ENCODE results near the gene VPS54. TPM values are rescaled to one million over a fixed set of nuclear protein-coding genes. Genes with fewer than 3 reads are reported as not detected.

VPS54 gene
- polyA plus RNA-seq, 1 of the 3 experiments (the other 2 are of a cell fraction): 5.3 TPM

DNA sequence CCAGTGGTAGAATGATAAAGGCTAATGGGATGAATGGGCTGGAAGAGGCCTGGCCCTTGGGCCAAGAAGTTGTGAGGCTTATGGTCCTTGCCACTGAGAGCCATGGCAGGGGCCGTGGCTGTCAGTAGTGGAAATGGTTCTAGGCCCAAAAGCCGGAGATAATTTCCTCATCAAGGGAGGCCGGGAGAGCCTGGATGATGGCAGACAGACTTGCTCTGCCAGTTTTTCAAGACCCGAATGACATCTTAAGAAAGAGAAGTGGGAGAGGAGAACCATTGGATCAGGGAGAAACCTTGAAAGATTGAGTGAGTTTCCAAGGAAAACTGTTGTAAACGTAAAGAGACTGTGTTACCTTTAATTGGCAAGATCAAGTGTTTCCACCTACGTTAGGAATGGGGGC lies 46.3 kb upstream of the VPS54 start:
- no peaks in the 10 kb centered on the region for H3K27me3 ChIP-seq (ENCODE audit: insufficient read depth)
- peaks cover 0 to 9% of the 10 kb centered on the region in 2 experiments; a peak in 2 of 4 replicates for H3K4me1 ChIP-seq (ENCODE audit: control insufficient read depth in 1 of 2, insufficient read depth in 2 of 2, low read depth in 1 of 2, low read length in 1 of 2)
- no peaks in the 10 kb centered on the region for H3K36me3 ChIP-seq (replicated peaks in 1 of 2; ENCODE audit: control insufficient read depth in 1 of 2, insufficient read depth in 2 of 2, low read length in 1 of 2)
- TF ChIP-seq FOXM1 (IDR thresholded peaks at IDR 0.05; ENCODE audit: low read depth) (no peak), SIN3A (IDR thresholded peaks at IDR 0.05; ENCODE audit: borderline replicate concordance, low read depth, low read length) (no peak), NRF1 (IDR thresholded peaks at IDR 0.05; ENCODE audit: low read depth, low read length) (no peak), YY1 (IDR thresholded peaks at IDR 0.05; ENCODE audit: low read depth) (no peak), EZH2phosphoT487 (IDR thresholded peaks at IDR 0.05; ENCODE audit: borderline replicate concordance, low read depth) (no peak), RCOR1 (IDR thresholded peaks at IDR 0.05; ENCODE audit: low read length) (no peak)
- TF ChIP-seq, protein P1, sequence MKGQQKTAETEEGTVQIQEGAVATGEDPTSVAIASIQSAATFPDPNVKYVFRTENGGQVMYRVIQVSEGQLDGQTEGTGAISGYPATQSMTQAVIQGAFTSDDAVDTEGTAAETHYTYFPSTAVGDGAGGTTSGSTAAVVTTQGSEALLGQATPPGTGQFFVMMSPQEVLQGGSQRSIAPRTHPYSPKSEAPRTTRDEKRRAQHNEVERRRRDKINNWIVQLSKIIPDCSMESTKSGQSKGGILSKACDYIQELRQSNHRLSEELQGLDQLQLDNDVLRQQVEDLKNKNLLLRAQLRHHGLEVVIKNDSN (IDR thresholded peaks at IDR 0.05; ENCODE audit: borderline replicate concordance, low read depth): no peak
- TF ChIP-seq, protein P2, sequence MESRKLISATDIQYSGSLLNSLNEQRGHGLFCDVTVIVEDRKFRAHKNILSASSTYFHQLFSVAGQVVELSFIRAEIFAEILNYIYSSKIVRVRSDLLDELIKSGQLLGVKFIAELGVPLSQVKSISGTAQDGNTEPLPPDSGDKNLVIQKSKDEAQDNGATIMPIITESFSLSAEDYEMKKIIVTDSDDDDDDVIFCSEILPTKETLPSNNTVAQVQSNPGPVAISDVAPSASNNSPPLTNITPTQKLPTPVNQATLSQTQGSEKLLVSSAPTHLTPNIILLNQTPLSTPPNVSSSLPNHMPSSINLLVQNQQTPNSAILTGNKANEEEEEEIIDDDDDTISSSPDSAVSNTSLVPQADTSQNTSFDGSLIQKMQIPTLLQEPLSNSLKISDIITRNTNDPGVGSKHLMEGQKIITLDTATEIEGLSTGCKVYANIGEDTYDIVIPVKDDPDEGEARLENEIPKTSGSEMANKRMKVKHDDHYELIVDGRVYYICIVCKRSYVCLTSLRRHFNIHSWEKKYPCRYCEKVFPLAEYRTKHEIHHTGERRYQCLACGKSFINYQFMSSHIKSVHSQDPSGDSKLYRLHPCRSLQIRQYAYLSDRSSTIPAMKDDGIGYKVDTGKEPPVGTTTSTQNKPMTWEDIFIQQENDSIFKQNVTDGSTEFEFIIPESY (IDR thresholded peaks at IDR 0.05; ENCODE audit: borderline replicate concordance, low read depth): no peak
- CTCF ChIA-PET: no interaction called here
- H3K9me3 ChIP-seq: no peaks in the 10 kb centered on the region
- POLR2A ChIA-PET: no interaction called here
- H3K79me2 ChIP-seq (ENCODE audit: insufficient read depth): no peaks in the 10 kb centered on the region
- H2AFZ ChIP-seq (ENCODE audit: low read depth): no peak overlapping the region
- DNase-seq: no peak
- WGBS (ENCODE audit: low lambda C conversion rate): 86% methylated on average over 6 of the region's 6 CpGs
- H3K9ac ChIP-seq: no peak overlapping the region
- no peak overlapping the region for H3K4me2 ChIP-seq
- H3K9me2 ChIP-seq: no peaks in the 10 kb centered on the region
- no peaks in the 10 kb centered on the region for H4K20me1 ChIP-seq (ENCODE audit: insufficient read depth)
- H3F3A ChIP-seq (replicated peaks; ENCODE audit: insufficient read depth): peaks cover 6% of the 10 kb centered on the region
- peak overlapping the region in 1 of 2 experiments; percentile 78; a peak in 1 of 4 replicates for H3K27ac ChIP-seq (ENCODE audit: low read depth in 2 of 2, low read length in 1 of 2)
- H3K4me3 ChIP-seq (ENCODE audit: low read depth in 2 of 2, low read length in 1 of 2): no peak overlapping the region

DNA sequence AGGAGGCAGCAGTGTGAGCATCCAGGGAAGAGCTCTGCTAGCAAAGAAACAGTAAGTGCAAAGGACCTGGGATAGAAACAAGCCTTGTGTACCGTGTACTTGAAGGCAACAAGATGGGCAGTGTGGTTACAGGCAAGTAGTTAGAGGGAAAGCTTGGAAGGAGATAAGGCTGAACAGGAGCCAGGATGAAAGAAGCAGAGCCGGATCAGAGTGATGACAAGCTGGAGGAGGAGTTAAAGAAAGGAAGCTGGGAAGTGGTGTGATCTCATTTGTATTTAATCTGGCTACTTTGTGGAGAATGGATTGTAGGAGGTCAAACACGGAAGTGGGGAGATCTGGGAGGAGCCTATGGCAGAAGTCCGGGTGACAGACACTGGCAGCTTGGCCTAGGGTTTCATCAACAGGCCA lies 44.7 kb upstream of the VPS54 start:
- 62% methylated on average over 4 of the region's 4 CpGs for WGBS (ENCODE audit: low lambda C conversion rate)
- H3K27ac ChIP-seq (ENCODE audit: low read depth in 2 of 2, low read length in 1 of 2): peak overlapping the region in 1 of 2 experiments; percentile 78; a peak in 2 of 4 replicates
- ChIA-PET POLR2A (no interaction called here), CTCF (no interaction called here)
- H3K9me3 ChIP-seq: no peaks in the 10 kb centered on the region
- peak overlapping the region; percentile 6; the same call in 1 of the 2 replicates for H3K4me2 ChIP-seq
- no peaks in the 10 kb centered on the region for H3K79me2 ChIP-seq (ENCODE audit: insufficient read depth)
- TF ChIP-seq RCOR1 (IDR thresholded peaks at IDR 0.05; ENCODE audit: low read length) (no peak), TEAD4 (IDR thresholded peaks at IDR 0.05; ENCODE audit: borderline replicate concordance, insufficient read depth) (no peak), MXI1 (IDR thresholded peaks at IDR 0.05; ENCODE audit: low read depth, low read length) (no peak), RFX5 (IDR thresholded peaks at IDR 0.05; ENCODE audit: low read length) (no peak), YY1 (IDR thresholded peaks at IDR 0.05; ENCODE audit: low read depth) (no peak), MEF2A (IDR thresholded peaks at IDR 0.05; ENCODE audit: borderline replicate concordance, low read depth) (no peak), EP300 (IDR thresholded peaks at IDR 0.05; ENCODE audit: borderline replicate concordance in 1 of 2, low read depth in 1 of 2, low read length in 1 of 2) (no peak), TCF12 (IDR thresholded peaks at IDR 0.05) (no peak), JUND (IDR thresholded peaks at IDR 0.05) (no peak), RXRA (IDR thresholded peaks at IDR 0.05; ENCODE audit: borderline replicate concordance, low read depth) (no peak), FOXM1 (IDR thresholded peaks at IDR 0.05; ENCODE audit: low read depth) (no peak), RAD21 (IDR thresholded peaks at IDR 0.05; ENCODE audit: low read length) (no peak)
- TF ChIP-seq, protein P3, sequence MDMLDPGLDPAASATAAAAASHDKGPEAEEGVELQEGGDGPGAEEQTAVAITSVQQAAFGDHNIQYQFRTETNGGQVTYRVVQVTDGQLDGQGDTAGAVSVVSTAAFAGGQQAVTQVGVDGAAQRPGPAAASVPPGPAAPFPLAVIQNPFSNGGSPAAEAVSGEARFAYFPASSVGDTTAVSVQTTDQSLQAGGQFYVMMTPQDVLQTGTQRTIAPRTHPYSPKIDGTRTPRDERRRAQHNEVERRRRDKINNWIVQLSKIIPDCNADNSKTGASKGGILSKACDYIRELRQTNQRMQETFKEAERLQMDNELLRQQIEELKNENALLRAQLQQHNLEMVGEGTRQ (IDR thresholded peaks at IDR 0.05; ENCODE audit: borderline replicate concordance, low read depth, low read length): no peak
- TF ChIP-seq, protein P4, sequence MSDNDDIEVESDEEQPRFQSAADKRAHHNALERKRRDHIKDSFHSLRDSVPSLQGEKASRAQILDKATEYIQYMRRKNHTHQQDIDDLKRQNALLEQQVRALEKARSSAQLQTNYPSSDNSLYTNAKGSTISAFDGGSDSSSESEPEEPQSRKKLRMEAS (IDR thresholded peaks at IDR 0.05; ENCODE audit: low read depth): no peak
- TF ChIP-seq, protein P5, sequence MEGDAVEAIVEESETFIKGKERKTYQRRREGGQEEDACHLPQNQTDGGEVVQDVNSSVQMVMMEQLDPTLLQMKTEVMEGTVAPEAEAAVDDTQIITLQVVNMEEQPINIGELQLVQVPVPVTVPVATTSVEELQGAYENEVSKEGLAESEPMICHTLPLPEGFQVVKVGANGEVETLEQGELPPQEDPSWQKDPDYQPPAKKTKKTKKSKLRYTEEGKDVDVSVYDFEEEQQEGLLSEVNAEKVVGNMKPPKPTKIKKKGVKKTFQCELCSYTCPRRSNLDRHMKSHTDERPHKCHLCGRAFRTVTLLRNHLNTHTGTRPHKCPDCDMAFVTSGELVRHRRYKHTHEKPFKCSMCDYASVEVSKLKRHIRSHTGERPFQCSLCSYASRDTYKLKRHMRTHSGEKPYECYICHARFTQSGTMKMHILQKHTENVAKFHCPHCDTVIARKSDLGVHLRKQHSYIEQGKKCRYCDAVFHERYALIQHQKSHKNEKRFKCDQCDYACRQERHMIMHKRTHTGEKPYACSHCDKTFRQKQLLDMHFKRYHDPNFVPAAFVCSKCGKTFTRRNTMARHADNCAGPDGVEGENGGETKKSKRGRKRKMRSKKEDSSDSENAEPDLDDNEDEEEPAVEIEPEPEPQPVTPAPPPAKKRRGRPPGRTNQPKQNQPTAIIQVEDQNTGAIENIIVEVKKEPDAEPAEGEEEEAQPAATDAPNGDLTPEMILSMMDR (IDR thresholded peaks at IDR 0.05): no peak
- H3F3A ChIP-seq (replicated peaks; ENCODE audit: insufficient read depth): peaks cover 6% of the 10 kb centered on the region
- H2AFZ ChIP-seq (ENCODE audit: low read depth): peak overlapping the region; percentile 8; the same call in 1 of the 2 replicates
- peaks cover 0 to 9% of the 10 kb centered on the region in 2 experiments; a peak in 2 of 4 replicates for H3K4me1 ChIP-seq (ENCODE audit: control insufficient read depth in 1 of 2, insufficient read depth in 2 of 2, low read depth in 1 of 2, low read length in 1 of 2)
- no peaks in the 10 kb centered on the region for H4K20me1 ChIP-seq (ENCODE audit: insufficient read depth)
- H3K9me2 ChIP-seq: no peaks in the 10 kb centered on the region
- H3K27me3 ChIP-seq (ENCODE audit: insufficient read depth): no peaks in the 10 kb centered on the region
- no peak for DNase-seq
- no peaks in the 10 kb centered on the region for H3K36me3 ChIP-seq (replicated peaks in 1 of 2; ENCODE audit: control insufficient read depth in 1 of 2, insufficient read depth in 2 of 2, low read length in 1 of 2)
- H3K9ac ChIP-seq: 0 out of 2 replicates have a peak overlapping the region, but pooled peaks have one; percentile 13
- no peak overlapping the region for H3K4me3 ChIP-seq (ENCODE audit: low read depth in 2 of 2, low read length in 1 of 2)
